ENCODE data around the gene CEP44.
"Not testable (repeated sequence)": the region's sequence is repeated elsewhere in the genome, so short reads cannot be mapped to it uniquely, and the experiment has no call there.

The CEP44 gene

DNA sequence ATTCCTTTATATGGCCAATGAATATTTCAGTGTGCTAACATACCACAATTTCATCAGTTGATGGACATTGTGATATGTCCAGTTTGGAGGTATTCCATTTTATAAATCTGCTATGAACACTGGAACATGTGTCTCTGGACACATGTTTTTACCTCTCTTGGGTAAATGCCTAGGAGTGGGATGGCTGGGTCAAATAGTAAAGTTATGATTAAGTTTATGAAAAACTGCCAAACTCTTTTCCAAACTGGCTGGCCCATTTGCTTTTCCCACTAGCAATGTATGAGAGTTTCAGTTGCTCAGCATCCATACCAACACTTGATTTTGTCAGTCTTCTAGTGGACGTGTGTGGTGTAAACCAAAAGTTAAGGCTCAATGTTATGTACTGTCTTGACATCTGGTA lies 40.5 kb downstream of the CEP44 start:
- no peak for DNase-seq (ENCODE audit: low spot score)

DNA sequence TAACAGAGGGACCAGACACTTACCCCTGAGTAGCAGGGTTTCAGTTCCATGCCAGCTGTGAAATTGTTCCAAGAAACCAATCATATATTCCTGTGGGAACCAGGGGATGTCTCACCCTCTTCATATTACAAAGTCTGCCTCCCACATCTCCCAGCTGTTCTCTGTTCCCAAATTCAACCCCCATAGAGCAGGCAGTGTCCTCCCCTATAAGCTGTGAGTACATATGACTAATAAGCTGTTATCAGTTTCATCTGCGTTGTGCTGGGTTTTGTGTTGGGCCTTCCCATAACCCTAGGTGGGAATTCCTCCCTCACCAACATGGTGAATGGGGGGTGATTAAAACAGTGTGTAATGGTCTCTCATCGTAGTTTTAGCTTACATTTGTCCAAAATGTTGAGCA lies 41.0 kb downstream of the CEP44 start:
- DNase-seq (ENCODE audit: low spot score) = no peak

GRCh38 chr4:174332741-174333493 lies 49.2 kb downstream of the CEP44 start:
- DNase-seq (ENCODE audit: low spot score) = no peak

GRCh38 chr4:174334628-174335027 lies 50.9 kb downstream of the CEP44 start:
- no peak for DNase-seq (ENCODE audit: low spot score)

GRCh38 chr4:174340714-174341113 lies 57.0 kb downstream of the CEP44 start:
- DNase-seq (ENCODE audit: low spot score) = no peak

- DNase-seq (ENCODE audit: low spot score) = no peak
Measured at GRCh38 chr4:174349156-174349555, 65.4 kb downstream of the CEP44 start.

DNA sequence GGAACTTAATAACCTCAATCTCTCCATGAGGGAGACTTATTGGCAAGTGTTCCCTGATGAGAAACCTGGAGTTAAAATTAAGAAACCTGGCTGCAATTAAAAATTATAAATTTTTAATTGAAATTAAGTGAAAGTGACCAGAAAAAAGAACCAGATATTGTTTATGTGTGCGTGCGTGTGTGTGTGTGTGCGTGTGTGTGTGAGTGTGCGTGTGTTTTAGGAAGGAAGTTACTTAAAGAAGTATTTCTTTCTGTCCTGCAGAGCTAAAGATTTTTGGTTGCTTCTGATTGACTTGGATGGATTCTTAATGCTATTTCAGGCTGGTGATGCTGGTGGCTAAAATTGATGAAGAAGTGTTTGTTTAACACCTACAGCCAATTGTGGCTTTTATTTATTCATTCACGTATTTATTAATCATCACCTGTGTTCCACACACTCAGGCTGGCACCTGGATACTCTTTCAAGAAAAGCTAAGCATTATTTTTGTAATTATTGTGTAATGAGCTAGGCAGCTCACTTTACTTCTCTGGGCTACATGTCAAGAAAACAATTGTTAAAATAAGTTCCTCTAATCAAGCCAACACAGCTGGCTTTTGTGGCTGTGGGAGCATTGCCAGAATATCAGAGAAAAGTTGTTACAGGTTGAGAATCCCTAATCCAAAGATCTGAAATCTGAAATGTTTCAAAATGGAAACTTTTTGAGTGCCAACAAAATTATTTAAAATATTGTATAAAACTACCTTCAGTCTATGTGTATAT lies 68.5 kb downstream of the CEP44 start:
- no peak for DNase-seq (ENCODE audit: low spot score)

GRCh38 chr4:174357321-174357720 lies 73.6 kb downstream of the CEP44 start:
- DNase-seq (ENCODE audit: low spot score) = no peak

DNA sequence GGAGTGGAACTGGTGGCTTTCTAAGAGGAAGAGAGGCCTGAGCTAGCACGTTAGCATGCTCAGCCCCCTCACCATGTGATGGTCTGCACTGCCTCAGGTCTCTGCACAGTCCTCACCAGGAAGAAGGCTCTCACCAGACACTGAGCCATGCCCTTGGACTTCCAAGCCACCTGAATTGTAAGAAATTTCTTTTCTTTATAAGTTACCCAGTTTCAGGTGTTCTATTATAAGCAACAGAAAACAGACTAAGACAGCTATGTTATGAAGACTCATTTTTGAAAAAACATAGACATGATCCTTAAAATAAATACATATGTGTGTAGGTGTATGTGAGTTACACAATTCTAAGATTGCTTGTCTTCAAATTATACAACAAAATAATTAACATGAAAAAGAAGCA lies 74.7 kb downstream of the CEP44 start:
- no peak for DNase-seq (ENCODE audit: low spot score)

- DNase-seq (ENCODE audit: low spot score) = no peak
Measured at GRCh38 chr4:174358829-174359228, 75.1 kb downstream of the CEP44 start.

- DNase-seq (ENCODE audit: low spot score) = no peak
Measured at GRCh38 chr4:174362340-174362739, 78.6 kb downstream of the CEP44 start.

- DNase-seq (ENCODE audit: low spot score) = not testable (repeated sequence)
Measured at GRCh38 chr4:174363782-174364181, 80.1 kb downstream of the CEP44 start.

DNA sequence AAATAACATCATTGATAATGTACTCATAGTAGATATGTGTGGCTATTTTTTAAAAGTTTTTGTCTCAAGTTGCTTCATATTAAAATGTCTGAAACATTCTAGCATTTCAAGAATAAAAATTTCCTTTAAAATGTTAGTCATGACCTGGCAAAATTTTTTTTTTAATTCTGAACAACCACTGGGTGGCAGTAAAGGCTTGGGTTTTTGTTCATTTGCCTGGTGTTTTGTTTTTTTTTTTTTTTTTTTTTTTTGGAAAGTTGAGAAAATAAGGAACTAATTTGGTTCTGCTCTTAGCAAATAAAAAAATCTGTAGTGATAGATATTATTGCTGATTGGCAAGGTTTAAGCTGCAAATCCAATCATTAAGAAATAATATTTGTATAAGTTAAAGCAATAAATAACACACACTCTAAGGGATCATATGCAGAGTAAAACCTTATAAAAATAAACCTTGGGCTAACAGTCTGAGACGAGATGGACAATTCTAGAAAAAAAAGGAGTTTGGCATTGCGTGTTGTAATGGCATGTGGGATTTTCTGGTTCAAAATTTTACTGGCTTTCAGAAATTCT lies 81.4 kb downstream of the CEP44 start:
- peak; percentile 25 for DNase-seq (ENCODE audit: low spot score)

DNA sequence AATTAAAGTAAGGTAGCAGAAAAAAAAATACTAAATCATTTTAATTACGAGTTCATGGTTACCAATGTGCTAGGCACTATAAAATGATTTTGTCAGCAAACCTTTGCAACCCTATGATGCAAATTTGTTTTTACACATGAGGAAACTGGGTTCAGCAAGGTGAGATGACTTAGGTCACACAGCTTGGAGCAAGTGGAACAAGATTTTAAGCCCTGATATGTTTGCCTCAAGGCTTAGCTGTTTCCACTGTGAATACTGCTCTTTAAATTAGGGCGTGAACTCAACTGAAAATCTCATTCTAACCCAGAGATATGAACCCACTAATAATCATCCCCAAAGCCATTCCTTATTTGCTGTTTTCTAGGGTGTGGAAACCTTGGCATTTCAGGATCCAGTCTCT lies 86.3 kb downstream of the CEP44 start:
- DNase-seq (ENCODE audit: low spot score) = no peak

DNA sequence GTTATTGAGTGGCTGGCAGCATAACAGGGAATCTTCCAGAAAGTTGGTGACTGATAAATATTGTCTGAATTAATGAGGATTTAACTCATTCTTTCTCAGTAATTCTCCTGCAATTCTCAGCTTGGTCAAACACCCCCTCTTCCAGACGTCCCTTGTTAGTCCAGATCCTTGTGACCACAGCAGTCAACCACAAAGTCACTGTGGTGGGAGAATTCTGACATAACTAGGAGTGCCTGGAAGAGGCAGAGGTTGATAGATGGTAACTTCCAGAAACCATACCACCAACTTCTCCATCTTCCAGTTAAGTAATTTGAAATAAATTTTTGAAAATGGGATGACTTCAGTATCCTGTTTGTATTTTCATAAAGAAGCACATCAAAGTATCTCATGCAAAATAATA lies 90.1 kb downstream of the CEP44 start:
- no peak for DNase-seq (ENCODE audit: low spot score)

GRCh38 chr4:174375422-174375821 lies 91.7 kb downstream of the CEP44 start:
- DNase-seq (ENCODE audit: low spot score) = no peak

GRCh38 chr4:174377613-174378012 lies 93.9 kb downstream of the CEP44 start:
- DNase-seq (ENCODE audit: low spot score) = no peak

DNA sequence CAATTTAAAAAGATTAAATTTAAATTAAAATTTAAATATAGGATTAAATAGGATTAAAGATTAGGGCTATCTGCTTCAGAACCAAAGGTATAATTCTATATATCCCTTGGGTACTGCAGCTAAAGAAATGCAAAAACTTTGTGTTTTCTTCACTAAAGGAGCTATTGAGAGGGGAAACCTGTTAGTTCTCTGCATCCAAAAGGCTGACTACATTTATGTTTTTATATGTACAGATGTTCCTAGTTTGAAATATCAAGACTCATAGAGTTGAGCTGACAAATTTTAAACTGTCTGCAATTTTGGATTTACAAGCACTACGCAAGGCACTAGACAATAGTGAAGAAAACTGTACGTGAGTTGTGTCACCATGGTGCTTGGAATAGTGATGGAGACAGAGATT lies 95.2 kb downstream of the CEP44 start:
- no peak for DNase-seq (ENCODE audit: low spot score)

- DNase-seq (ENCODE audit: low spot score) = not testable (repeated sequence)
Measured at GRCh38 chr4:174380206-174380605, 96.5 kb downstream of the CEP44 start.

DNA sequence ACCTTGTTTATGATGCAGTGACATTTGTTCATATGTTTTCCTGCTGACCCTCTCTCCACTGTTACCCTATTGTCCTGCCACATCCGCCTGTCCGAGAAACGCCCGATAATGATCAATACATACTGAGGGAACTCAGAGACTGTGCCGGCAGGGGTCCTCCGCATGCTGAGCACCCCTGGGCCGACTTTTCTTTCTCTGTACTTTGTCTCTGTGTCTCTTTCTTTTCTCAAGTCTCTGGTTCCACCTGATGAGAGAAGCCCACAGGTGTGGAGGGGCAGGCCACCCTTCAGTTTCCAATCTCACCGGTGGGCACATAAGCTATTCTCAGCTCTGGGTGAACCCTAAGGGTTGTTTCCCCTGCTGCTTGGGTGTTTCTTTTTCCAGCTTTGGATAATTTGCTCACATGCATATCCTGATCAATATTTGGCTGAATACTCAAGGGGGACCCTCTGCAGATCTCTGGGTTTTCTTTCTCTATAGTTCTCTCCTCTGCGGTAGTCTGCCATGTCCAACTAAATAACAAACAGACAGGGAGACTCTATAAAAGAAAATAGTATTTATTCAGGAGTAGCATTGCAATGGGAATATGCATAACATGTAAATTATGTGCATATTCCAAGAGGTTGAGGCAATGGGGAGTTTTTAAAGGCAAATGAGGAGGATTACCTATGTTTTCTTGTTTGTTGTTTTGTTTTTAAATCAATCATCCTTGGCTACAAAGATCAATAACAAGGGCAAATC lies 97.2 kb downstream of the CEP44 start:
- no peak for DNase-seq (ENCODE audit: low spot score)

- no peak for DNase-seq (ENCODE audit: low spot score)
Measured at GRCh38 chr4:174381440-174381800, 97.7 kb downstream of the CEP44 start.

Data from D341Med (cell line).